Inferior parietal cortex (tissue), 1 donor: ENCODE data around the gene ALDH1B1.

Experiments
- DNase-seq: peaks from one replicate; pipeline ENCODE4 v3.0.0-alpha.2; 2016; ENCODE audit errors: extremely low spot score

The ALDH1B1 gene

DNA sequence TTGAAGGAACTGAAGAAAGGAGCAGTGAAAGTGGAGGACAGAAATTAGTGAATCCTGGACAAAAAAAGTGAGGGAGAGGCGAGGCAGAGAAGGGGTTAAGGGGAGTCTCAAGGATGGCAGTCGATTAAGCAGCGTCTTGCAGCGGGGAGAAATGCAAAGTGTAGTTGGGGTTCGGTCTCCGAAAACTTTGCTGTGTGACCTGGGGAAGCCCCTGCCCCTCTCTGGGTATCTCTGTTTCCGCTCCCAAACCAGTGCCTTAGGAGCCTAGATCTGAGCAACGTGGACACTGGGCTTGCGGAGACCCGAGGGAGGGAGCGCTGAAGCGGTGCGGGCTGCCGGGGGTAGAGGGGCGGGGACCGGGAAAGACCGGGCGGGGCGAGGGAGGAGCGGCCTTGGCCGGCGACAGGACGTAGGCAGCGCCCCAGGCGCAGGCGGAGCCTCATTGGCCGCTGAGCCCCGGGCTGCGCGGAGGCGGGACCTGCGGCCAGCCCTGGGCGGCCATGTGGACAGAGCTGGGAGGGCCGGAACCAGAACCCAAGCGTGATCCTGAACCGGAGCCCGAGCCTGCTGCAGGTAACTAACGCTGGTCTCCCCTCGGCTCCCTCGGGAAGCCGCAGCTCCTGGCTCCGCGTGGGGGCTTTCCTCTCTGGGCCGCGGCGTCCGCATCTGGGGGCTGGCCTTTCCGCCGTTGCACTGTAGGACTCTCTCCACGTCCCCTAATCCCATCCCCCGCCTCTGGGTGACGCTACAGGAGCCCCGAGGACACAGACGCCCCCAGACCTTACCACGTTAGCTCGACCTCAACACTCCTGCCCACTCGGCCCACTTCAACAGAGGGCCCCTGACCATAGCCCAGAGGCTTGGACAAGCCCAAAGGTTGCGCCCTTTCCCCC, at the start of gene ALDH1B1:
Gene ALDH1B1, plus strand, starts transcription at position 468 of the 893 bp plus-strand sequence. CDS start 3,047 bp downstream, outside the sequence.
- peak; percentile 69 for DNase-seq

DNA sequence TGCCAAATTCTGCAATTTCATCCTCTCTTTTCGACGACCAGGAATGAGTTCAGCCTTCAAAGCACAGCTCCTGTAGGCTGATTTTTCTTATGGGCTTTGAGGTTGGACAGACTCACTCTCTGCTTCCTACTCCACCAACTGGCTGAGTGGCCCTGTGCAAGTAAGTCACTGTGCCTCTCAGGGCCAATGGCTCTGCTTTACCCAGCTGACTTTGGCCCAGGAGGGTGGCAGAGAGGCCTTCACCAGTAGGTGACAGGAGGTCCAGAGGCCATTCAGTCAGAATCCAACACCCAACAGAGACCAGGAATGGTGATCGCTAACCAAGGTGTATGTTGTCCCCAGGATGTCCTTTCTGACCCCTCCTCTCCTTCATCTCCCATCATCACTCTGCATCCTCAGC, 49.5 kb upstream of the ALDH1B1 start:
- no peak for DNase-seq

DNA sequence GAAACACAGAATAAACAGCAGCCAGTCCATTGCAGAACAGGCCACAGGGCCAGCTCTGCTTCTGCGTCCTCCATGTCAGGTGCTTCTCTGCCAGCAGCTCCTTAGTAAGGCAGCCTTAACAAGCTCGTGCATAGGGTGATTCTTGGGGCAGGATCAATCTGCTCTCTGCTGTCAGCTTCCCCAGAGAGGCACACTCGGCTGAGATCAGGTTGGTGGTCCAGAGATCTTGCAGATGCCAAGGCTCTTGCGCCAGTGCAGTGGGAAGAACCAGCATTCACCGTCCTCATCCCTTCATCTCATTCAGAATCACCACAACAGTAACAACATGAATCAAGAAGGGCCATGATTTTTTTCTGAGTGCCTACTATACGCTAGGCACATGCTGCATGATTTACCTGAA, 49.0 kb upstream of the ALDH1B1 start:
- DNase-seq, result no peak

DNA sequence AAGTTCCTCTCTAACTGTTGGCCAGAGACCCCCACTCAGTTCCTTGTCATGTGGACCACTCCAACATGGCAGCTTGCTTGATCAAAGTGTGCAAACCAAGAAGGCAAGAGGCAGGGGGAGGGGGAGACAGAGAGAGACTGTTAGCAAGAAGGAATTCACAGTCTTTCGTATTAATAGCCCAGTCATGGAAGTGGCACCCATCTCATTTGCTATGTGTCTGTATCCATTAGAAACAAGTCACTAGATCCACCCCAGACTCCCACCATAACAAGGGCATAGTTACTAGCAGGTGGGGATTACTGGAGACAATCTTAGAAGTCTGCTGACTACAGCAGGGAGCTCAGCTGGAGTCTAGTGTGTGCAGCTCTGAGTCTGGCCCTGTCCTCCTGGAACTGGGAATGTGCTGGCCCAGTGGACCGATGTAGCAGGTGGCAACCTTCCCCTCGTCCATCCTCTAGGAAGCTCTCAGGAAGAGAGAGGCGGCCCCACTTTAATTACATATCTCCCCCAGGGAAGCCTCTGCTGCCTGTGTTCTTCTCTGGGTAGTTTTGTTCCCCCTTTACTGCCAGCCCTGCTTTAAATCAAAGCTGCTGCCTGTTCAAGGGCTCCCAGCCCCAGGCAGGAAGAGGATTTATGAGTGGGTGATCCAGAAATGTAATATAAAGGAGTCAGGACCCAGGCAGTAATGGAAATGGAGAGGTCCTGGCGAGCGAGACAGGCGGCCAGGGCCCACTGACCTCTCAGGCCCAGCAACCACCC, 47.8 kb upstream of the ALDH1B1 start:
- no peak for DNase-seq

DNA sequence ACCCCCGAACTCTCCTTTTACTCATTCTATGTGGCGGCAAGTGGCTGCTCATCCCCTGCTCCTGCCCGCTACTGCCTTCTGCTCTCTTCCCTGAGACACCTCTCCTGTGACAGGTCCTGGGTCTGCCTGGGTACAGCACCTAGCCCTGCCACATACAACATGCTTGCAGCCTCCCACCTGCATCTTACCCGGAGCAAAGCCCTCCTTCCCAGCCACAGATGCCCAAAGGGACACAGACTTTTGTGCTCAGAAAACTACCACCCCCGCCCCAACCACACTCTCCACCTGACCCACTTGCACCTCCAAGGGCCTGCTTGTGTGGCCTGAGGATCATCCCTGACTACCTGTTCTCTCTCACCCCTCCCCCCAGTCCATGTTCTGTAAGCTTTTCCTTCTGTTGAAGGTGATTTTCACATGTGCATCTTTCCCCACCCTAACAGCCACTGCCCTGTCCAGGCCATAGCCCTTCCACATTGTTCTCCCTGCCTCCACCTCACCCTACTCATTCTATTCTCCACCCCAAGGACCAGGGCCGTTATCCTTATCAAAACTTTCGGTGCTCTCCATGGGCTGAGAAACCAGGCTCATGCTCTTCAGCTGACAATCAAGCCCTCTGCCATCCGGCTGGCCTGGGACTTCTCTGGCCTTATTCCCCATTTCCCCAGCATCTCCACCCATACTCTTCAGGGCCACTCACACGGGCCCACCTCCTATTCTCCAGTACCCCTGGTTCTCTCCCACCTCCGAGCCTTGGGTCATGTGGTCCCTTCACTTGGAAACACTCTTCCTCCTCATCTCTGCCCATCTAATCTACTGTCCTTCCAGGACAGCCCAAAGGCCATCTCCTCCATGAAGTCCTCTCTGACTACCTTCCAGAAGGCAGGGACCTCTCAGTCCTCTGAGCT, 46.4 kb upstream of the ALDH1B1 start:
- no peak for DNase-seq

DNA sequence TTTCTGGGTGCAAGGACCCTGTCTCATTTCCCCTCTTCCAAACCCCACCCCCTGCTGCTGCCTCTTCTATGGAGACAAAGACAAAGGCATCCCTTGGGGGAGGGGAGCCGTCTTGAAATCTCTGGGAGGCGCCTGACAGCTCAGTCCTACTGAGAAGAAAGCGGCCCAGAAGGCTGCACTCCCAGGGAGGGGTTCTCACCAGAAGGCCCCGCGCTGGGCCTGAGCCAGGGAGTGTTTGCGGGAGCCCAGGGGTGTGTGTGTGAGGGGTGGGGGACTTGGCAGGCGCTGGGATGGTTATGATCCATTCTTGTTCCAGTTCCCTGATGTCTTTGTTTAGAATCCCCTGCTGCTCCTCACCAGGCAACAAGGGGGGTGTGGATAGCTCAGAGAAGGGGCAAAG, 45.7 kb upstream of the ALDH1B1 start:
- DNase-seq, result no peak

DNA sequence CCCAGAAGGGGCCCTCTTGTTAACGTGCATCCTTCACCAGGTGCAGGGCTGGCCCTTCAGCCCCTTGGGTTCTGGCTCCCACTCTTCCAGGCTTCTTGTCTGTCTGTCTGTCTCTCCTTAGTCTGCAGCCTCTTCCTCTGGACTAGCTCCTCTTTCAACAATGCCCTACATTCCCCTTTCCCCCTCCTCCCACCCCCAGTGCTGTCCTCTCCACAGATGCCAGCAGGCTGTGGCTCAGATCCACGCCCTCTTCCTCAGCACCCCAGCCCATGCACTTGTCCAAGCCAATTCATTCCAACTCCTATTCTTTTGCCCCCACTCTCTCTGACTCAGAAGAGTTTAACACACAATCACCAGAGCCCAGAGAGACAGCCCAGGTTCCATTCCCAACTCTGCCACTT, 45.2 kb upstream of the ALDH1B1 start:
- DNase-seq, result no peak

DNA sequence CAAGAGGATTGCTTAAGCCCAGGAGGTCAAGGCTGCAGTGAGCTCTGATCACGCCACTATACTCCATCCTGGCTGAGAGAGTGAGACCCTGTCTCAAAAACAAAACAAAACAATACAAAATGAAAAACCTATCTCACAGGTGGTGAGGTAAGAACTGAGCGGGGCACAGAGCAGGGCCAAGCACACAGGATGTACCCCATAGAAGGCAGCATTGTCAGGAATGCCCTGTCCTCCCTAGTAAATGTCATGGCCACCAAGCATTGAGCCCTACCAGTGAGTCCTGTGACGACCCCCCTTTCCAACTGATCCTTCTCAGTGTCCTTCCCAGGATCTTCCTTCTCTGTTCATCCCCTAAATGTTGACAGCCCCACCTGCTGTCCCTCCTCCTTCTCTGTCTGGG, 44.6 kb upstream of the ALDH1B1 start:
- no peak for DNase-seq

- DNase-seq, result no peak
These were observed 42.0 kb upstream of the ALDH1B1 start for GRCh38 chr9:38350529-38350928.

- DNase-seq, result no peak
These were observed 39.8 kb upstream of the ALDH1B1 start for GRCh38 chr9:38352530-38353328.

- no peak for DNase-seq
These were observed 37.4 kb upstream of the ALDH1B1 start for GRCh38 chr9:38355115-38355514.

DNA sequence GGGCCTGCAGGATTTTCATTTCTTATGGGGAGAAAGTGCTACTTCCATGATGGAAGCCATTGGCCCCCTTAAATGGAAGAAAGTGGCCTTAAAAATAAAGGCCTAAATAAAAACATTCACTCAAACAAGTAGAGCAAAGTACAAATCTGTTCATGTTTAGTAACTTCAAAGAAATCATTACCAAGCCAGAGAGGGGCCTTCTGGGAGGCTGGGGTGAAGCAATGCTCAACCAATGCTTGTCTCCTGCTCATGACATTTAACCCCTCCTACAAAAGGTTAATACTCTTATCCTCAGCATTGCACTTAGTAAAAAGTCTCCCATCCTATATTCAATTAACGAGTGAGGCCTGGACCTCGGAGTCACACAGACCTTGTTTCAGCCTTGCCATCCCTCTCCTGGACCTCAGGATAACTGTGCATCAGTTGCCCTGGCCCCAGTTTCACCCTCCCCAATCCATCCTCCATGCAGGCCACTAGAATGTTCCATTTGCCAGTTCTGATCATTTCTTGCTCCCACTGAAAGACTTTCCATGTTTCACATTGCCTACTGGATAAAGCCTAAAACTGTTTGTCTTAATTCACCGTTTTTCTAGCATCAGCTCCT, 36.9 kb upstream of the ALDH1B1 start:
- DNase-seq, result no peak

DNA sequence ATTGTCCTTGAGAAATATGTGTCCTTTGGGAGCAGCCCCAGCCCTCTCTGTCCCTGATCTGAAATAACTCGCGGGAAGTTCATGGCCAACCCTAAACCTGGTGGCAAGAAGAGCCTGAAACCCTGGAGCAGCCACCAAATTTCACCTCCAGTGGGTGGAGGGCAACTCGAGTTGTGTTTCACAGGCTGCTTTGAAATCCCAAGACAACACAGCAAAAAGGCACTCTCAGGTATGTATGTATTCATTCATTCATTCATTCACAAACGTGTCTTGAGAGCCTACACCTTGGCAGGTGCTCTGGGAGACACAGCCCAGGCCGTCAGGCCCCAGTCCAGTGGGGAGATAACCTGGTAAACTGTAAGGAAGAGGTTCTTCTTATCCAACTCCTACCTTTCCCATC, 35.7 kb upstream of the ALDH1B1 start:
- no peak for DNase-seq

DNA sequence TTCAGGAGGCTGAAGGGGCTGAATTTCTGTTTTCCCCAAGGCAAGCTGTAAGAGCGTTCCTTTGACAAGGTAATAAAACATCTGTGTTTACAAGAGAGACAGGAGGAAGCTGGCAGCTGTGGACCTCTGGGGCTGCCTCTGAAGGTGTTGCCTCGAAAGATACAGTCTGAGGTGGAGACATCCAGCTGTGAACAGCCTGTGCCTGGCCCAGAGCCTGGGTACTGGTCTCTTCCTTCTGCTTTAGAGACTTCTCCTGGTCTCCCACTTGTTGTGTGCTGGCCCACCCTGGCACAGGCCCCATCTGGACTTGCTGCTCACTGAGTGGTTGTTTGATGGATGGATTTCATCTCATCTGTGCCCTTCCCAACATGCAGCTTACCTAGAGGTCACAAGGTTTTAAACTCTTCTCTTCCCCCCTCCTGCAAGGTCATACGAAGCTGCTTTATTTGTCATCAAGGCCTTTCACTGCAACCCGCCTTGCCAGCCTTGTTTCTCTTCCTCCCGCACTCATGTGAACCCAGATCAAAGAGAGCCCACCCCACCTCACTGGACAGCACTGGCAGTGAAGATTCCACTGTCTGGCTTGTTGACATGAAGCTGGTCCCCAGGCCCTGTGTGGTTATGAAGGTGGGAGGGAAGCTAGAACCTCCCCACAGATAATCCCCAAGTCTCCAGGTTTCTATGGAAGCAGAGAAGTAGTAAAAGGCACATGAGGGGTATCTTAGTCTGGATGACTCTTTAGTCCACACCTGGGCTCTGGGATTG, 35.0 kb upstream of the ALDH1B1 start:
- DNase-seq, result no peak

DNA sequence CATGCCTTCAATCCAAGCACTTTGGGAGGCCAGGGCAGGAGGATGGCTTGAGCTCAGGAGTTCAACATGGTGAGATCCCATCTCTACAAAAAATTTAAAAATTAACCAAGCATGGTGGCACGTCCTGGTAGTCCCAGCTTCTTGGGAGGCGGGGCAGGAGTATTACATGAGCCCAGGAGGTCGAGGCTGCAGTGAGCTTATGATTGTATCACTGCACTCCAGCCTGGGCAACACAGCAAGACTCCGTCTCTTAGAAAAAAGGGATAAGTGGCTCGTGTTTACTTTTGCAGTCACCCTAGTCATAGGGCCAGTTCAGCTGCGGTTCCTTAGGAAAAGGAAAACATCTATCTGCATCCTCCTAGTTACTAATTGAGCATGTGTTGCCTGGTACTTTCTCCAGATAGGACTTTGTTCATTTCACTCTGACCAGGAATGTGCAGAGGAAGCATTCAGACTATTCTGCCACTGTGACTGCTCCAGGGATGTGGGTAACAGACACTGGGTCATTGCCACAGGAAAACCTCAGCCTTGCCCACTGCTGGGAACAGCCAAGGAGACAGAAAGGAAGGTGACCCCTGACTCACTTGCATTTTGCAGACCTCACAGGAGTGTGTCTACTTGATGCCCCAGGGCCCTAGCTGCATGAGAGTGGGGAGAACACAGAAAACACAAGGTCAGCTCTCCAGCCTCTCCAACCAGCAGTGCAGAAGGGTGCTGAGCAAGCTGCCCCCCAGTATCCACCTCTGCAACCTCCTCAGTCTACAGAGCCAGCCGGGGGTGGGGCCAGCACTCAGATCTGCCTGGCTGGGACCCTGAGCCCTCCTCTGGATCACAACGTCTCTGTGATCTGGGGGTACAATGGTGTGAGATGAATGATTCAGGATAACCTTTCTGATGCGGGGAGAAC, 33.9 kb upstream of the ALDH1B1 start:
- DNase-seq, result no peak

DNA sequence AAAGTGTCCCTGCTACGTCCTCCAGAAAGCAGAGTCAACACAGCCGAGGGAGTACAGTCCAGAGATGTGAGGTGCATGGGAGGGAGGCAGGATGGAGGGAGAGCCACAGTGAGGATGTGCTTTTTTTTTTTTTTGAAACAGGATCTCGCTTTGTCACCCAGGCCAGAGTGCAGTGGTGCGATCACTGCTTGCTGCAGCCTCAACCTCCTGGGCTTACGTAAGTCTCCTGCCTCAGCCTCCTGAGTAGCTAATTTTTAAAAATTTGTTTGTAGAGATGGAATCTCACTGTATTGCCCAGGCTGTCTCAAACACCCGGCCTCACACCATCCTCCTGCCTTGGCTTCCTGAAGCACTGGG, 33.2 kb upstream of the ALDH1B1 start:
- DNase-seq, result no peak

- DNase-seq, result no peak
These were observed 32.7 kb upstream of the ALDH1B1 start for GRCh38 chr9:38359689-38360385.

DNA sequence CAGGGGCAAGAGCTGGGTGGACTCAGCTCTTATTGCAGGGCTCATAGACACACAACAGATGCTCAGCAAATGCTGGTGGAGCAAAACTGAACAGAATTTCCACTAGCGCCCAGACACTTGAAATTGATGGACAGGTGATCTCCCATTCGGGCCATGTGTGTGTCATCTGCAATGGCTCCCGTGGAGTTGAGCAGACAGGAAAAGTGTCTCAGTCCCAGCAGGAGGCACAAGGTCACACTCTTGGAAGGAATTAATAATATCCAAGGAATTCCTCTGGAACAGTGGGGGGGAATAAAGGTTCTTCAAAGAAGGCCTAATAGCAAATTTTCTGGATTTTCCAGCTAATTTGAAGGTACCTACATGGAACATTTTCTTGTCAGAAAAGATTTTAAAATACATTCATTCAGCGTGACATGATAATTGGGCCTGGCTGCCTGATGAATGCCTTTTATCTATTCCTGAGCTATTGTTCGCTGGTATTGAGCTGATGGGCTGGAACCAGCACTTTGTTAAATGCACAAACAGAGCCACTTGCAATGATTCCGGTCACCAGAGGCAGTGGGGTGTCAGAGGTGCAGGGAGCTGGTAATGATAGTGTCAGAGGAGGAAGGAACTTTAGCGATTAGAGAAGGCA, 31.5 kb upstream of the ALDH1B1 start:
- DNase-seq, result no peak
